H9 (cell line): ENCODE results near the gene NRCAM. TPM values are rescaled to one million over a fixed set of nuclear protein-coding genes. Genes with fewer than 3 reads are reported as not detected.

ENCODE experiments used
- DNase-seq: peaks from one replicate; pipeline ENCODE4 v3.0.0-alpha.2; 2017
- H2AFZ ChIP-seq: one replicate; pipeline ENCODE4 v1.6.1; 2013; ENCODE audit warnings: mild to moderate bottlenecking, low read length, control low read depth, moderate library complexity
- H2AK5ac ChIP-seq: 2 replicates; pipeline ENCODE4 v1.6.1; 2013; ENCODE audit warnings: low read length, control low read depth, mixed read lengths; ENCODE audit not compliant: insufficient read length
- H2BK120ac ChIP-seq: one replicate; pipeline ENCODE4 v1.6.1; 2013; ENCODE audit warnings: low read depth, mild to moderate bottlenecking, low read length, control low read depth, inconsistent platforms; ENCODE audit not compliant: poor library complexity, severe bottlenecking
- H2BK12ac ChIP-seq: 2 replicates; pipeline ENCODE4 v1.6.1; 2013; ENCODE audit warnings: low read length, control low read depth, mixed read lengths, low read depth; ENCODE audit not compliant: insufficient read length
- H2BK15ac ChIP-seq: 2 replicates; pipeline ENCODE4 v1.6.1; 2013; ENCODE audit warnings: low read depth, low read length, control low read depth
- H2BK20ac ChIP-seq: one replicate; pipeline ENCODE4 v1.6.1; 2013; ENCODE audit warnings: low read depth, mild to moderate bottlenecking, low read length, control low read depth, inconsistent platforms; ENCODE audit not compliant: poor library complexity, severe bottlenecking
- H2BK5ac ChIP-seq: 2 replicates; pipeline ENCODE4 v1.6.1; 2013; ENCODE audit warnings: low read length, control low read depth, mixed read lengths; ENCODE audit not compliant: insufficient read length
- H3K14ac ChIP-seq: 2 replicates; pipeline ENCODE4 v1.6.1; 2013; ENCODE audit warnings: low read length, control low read depth; ENCODE audit not compliant: insufficient read depth
- H3K18ac ChIP-seq: 2 replicates; pipeline ENCODE4 v1.6.1; 2013; ENCODE audit warnings: low read depth, mild to moderate bottlenecking, mixed read lengths, low read length, control low read depth; ENCODE audit not compliant: insufficient read length
- H3K23ac ChIP-seq: 2 replicates; pipeline ENCODE4 v1.6.1; 2013; ENCODE audit warnings: low read length, control low read depth, mixed read lengths, low read depth; ENCODE audit not compliant: insufficient read length
- H3K23me2 ChIP-seq: 2 replicates; pipeline ENCODE4 v1.6.1; 2013; ENCODE audit warnings: low read depth, mild to moderate bottlenecking, mixed read lengths, low read length, control low read depth; ENCODE audit not compliant: insufficient read length, poor library complexity, severe bottlenecking
- H3K27ac ChIP-seq: 2 replicates; pipeline ENCODE4 v1.5.1; 2013; ENCODE audit warnings: low read length, control low read depth, mixed read lengths, low read depth; ENCODE audit not compliant: insufficient read length
- H3K27me3 ChIP-seq: 2 replicates; pipeline ENCODE4 v1.6.1; 2013; ENCODE audit warnings: low read length, control low read depth, inconsistent platforms; ENCODE audit not compliant: insufficient read depth
- H3K4ac ChIP-seq: 2 replicates; pipeline ENCODE4 v1.6.1; 2013; ENCODE audit warnings: low read depth, mild to moderate bottlenecking, control low read depth, inconsistent platforms, low read length, moderate library complexity
- H3K4me1 ChIP-seq: 2 replicates; pipeline ENCODE4 v1.6.1; 2013; ENCODE audit warnings: low read length, control low read depth, inconsistent platforms; ENCODE audit not compliant: insufficient read depth
- H3K4me2 ChIP-seq: 2 replicates; pipeline ENCODE4 v1.6.1; 2013; ENCODE audit warnings: low read length, control low read depth, mixed read lengths; ENCODE audit not compliant: insufficient read length, insufficient read depth
- H3K56ac ChIP-seq: 2 replicates; pipeline ENCODE4 v1.6.1; 2013; ENCODE audit warnings: low read depth, mild to moderate bottlenecking, mixed read lengths, low read length, control low read depth; ENCODE audit not compliant: insufficient read length
- H3K79me1 ChIP-seq: 2 replicates; pipeline ENCODE4 v1.6.1; 2013; ENCODE audit warnings: low read depth, mild to moderate bottlenecking, moderate library complexity, low read length, control low read depth, inconsistent platforms; ENCODE audit not compliant: insufficient read depth, poor library complexity, severe bottlenecking
- H3K79me2 ChIP-seq: 2 replicates; pipeline ENCODE4 v1.6.1; 2013; ENCODE audit warnings: low read length, control low read depth, inconsistent platforms; ENCODE audit not compliant: insufficient read depth
- H3K9ac ChIP-seq: 2 replicates; pipeline ENCODE4 v1.6.1; 2013; ENCODE audit warnings: low read length, control low read depth, mixed read lengths; ENCODE audit not compliant: insufficient read length; ENCODE audit errors: extremely low read depth
- H3K9me3 ChIP-seq: one replicate; pipeline ENCODE4 v1.6.1; 2013; ENCODE audit warnings: low read depth, low read length, inconsistent platforms; ENCODE audit not compliant: control insufficient read depth
- H3T11ph ChIP-seq: one replicate; pipeline ENCODE4 v1.6.1; 2013; ENCODE audit warnings: mild to moderate bottlenecking, low read length, control low read depth, inconsistent platforms
- H4K20me1 ChIP-seq: one replicate; pipeline ENCODE4 v1.6.1; 2013; ENCODE audit not compliant: control insufficient read depth, insufficient read length, insufficient read depth
- H4K5ac ChIP-seq: 2 replicates; pipeline ENCODE4 v1.6.1; 2013; ENCODE audit warnings: low read depth, mild to moderate bottlenecking, mixed read lengths, low read length, control low read depth; ENCODE audit not compliant: insufficient read length
- H4K8ac ChIP-seq: replicated peaks from 2 replicates; pipeline ENCODE4 v1.6.1; 2013; ENCODE audit warnings: low read length, control low read depth, mixed read lengths, low read depth; ENCODE audit not compliant: insufficient read length
- H4K91ac ChIP-seq: 2 replicates; pipeline ENCODE4 v1.6.1; 2013; ENCODE audit warnings: low read depth, mild to moderate bottlenecking, moderate library complexity, mixed read lengths, low read length, control low read depth; ENCODE audit not compliant: insufficient read length
- H3K27ac Mint-ChIP-seq, 3 experiments: 2 replicates in 2 of 3; 3 replicates in 1 of 3; pipeline ENCODE4 v1.8.0; 2020 to 2021; ENCODE audit warnings: mixed read lengths in 3 of 3, mild to moderate bottlenecking in 1 of 3, moderate library complexity in 1 of 3
- H3K27me3 Mint-ChIP-seq: 2 replicates; pipeline ENCODE4 v1.8.0; 2021; ENCODE audit warnings: low read depth, mild to moderate bottlenecking, moderate library complexity, mixed read lengths
- H3K36me3 Mint-ChIP-seq, 3 experiments: 2 replicates in 2 of 3; 3 replicates in 1 of 3; pipeline ENCODE4 v1.8.0; 2020 to 2021; ENCODE audit warnings: low read depth in 3 of 3, mixed read lengths in 3 of 3; ENCODE audit not compliant: insufficient read depth in 1 of 3
- H3K4me1 Mint-ChIP-seq, 2 experiments: 2 replicates each; pipeline ENCODE4 v1.8.0; 2020; ENCODE audit warnings: mixed read lengths in 2 of 2
- H3K4me3 Mint-ChIP-seq, 2 experiments: 2 replicates in 1 of 2; 3 replicates in 1 of 2; pipeline ENCODE4 v1.8.0; 2020 to 2021; ENCODE audit warnings: mild to moderate bottlenecking in 2 of 2, mixed read lengths in 2 of 2, moderate library complexity in 1 of 2
- H3K9me3 Mint-ChIP-seq, 2 experiments: 2 replicates in 1 of 2; 3 replicates in 1 of 2; pipeline ENCODE4 v1.8.0; 2020; ENCODE audit warnings: mild to moderate bottlenecking in 2 of 2, mixed read lengths in 2 of 2, moderate library complexity in 1 of 2
- WGBS: extraction: QIAGEN DNeasy Blood & Tissue Kit; methylation state at CpG from one replicate; pipeline ENCODE4 v1.1.7; 2013; ENCODE audit warnings: missing lambda C conversion rate, low lambda C conversion rate, mixed read lengths; ENCODE audit not compliant: insufficient read length; ENCODE audit errors: extremely low coverage; 5-methylcytosine and 5-hydroxymethylcytosine counted together
- total RNA-seq: library from RNA; stranded (reverse); gene quantifications from 2 replicates; pipeline ENCODE4 v1.2.1, GENCODE V29; 2021
- TF ChIP-seq, protein P1 (sequence below): fragments of 200-600 bp; sonication (generic); conservative IDR thresholded peaks from 3 replicates; pipeline ENCODE4 v1.8.0; 2021; ENCODE audit warnings: antibody characterized with exemption, mild to moderate bottlenecking

The NRCAM gene
- total RNA-seq, 1 experiment from 2014 or later = 2.3 TPM

DNA sequence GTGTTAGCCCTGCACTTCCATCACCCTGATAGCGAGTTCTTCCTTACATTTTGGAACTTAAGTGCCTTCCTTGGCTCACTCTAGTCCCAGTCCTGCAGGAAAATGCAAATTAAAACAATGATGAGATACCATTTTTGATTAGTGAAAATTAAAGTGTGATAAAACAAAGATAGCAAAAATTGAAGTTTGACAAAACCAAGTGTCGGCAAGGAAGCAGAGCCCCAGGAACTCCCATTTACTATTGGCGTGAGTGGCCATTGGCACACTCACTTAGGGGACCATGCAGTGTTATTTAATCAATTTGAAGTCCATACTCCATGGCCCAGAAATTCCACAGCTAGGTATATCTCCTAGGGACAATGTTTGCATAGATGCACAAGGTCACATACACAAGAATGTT lies 354.5 kb downstream of the NRCAM start:
- H3K27me3 Mint-ChIP-seq = no peaks in the 10 kb centered on the region; the same call in 1 of the 2 replicates

More for the DNA sequence above, 354.5 kb downstream of the NRCAM start:
- no peaks in the 10 kb centered on the region for H3K27me3 ChIP-seq
- no peak overlapping the region for H3K18ac ChIP-seq
- no peaks in the 10 kb centered on the region for H3K9me3 ChIP-seq
- H3K9me3 Mint-ChIP-seq = no peaks in the 10 kb centered on the region
- no peak overlapping the region for H2BK12ac ChIP-seq
- H3K4me2 ChIP-seq = no peak overlapping the region
- H4K8ac ChIP-seq = no peak overlapping the region
- H3T11ph ChIP-seq = no peak overlapping the region
- no peaks in the 10 kb centered on the region for H3K79me1 ChIP-seq
- H2BK20ac ChIP-seq = no peak overlapping the region
- no peak overlapping the region for H3K4me3 Mint-ChIP-seq
- no peak overlapping the region for H2BK120ac ChIP-seq
- no peak overlapping the region for H4K91ac ChIP-seq
- no peak overlapping the region for H3K23ac ChIP-seq
- H4K5ac ChIP-seq = no peak overlapping the region
- no peak overlapping the region for H3K14ac ChIP-seq
- H3K79me2 ChIP-seq = no peaks in the 10 kb centered on the region
- no peak overlapping the region for H2BK5ac ChIP-seq
- no peak overlapping the region for H3K4ac ChIP-seq
- H3K4me1 Mint-ChIP-seq = no peaks in the 10 kb centered on the region
- H3K23me2 ChIP-seq = no peaks in the 10 kb centered on the region
- no peak for DNase-seq
- WGBS = no CpG with 5 or more reads among the region's 3 CpGs
- H3K9ac ChIP-seq = no peak overlapping the region
- no peaks in the 10 kb centered on the region for H3K36me3 Mint-ChIP-seq
- H3K27ac ChIP-seq = no peak overlapping the region
- no peak overlapping the region for H2AK5ac ChIP-seq
- H4K20me1 ChIP-seq = no peaks in the 10 kb centered on the region
- H2AFZ ChIP-seq = no peak overlapping the region
- no peak overlapping the region for H3K27ac Mint-ChIP-seq
- no peaks in the 10 kb centered on the region for H3K4me1 ChIP-seq
- no peak overlapping the region for H2BK15ac ChIP-seq
- TF ChIP-seq, protein P1, sequence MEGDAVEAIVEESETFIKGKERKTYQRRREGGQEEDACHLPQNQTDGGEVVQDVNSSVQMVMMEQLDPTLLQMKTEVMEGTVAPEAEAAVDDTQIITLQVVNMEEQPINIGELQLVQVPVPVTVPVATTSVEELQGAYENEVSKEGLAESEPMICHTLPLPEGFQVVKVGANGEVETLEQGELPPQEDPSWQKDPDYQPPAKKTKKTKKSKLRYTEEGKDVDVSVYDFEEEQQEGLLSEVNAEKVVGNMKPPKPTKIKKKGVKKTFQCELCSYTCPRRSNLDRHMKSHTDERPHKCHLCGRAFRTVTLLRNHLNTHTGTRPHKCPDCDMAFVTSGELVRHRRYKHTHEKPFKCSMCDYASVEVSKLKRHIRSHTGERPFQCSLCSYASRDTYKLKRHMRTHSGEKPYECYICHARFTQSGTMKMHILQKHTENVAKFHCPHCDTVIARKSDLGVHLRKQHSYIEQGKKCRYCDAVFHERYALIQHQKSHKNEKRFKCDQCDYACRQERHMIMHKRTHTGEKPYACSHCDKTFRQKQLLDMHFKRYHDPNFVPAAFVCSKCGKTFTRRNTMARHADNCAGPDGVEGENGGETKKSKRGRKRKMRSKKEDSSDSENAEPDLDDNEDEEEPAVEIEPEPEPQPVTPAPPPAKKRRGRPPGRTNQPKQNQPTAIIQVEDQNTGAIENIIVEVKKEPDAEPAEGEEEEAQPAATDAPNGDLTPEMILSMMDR = no peak
- H3K56ac ChIP-seq = no peak overlapping the region
